ENCODE results near the gene RMND5A.
"Not testable (repeated sequence)": the region's sequence is repeated elsewhere in the genome, so short reads cannot be mapped to it uniquely, and the experiment has no call there.

Gene RMND5A

DNA sequence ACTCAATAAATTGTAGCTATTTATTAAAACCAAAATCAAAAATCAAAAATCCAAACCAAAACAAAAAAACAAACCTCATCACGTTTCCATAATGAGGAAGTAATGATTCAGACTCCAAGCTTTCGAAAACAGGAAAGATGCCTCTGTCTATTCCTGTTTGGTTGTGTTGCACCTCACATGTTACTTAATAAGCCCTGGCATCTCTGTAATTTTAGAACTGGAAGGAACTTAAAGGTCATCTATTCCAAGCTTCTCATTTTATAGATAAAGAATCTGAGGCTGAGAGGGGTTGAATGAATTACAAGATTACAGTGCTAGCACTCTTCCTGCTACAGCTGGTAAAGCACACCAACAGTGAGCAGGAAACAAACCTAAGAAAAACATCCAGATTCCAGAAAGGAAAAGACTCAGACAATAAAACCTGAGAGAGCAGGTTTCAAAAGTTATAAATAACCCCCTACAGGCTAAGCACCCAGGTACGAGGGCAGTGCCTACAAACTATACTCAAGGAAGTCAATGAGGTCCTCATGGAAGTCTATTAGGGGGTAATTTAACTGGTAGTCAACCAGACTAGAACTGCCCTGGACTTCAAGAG is 5.4 kb upstream of the RMND5A start:
- not testable (repeated sequence) for DNase-seq

DNA sequence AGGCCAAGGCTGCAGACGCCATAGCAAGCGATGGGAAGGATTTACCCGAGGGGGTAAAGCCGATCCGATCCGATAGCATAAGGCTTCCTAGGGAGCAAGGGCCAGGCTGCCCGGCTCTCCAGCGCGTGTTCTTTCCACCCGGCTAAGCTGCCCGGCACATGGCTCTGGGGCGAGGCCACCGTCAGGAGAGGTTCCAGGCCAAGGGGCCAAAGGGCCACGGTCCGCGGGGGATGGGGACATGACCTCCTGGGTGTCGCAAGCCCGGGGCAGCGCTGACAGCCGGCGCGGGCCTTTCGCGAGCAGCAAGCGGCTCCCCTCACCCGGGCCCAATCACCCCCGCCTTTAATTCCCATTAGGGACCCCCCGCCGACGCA is 841 bp upstream of the RMND5A start:
- DNase-seq = not testable (repeated sequence)

DNA sequence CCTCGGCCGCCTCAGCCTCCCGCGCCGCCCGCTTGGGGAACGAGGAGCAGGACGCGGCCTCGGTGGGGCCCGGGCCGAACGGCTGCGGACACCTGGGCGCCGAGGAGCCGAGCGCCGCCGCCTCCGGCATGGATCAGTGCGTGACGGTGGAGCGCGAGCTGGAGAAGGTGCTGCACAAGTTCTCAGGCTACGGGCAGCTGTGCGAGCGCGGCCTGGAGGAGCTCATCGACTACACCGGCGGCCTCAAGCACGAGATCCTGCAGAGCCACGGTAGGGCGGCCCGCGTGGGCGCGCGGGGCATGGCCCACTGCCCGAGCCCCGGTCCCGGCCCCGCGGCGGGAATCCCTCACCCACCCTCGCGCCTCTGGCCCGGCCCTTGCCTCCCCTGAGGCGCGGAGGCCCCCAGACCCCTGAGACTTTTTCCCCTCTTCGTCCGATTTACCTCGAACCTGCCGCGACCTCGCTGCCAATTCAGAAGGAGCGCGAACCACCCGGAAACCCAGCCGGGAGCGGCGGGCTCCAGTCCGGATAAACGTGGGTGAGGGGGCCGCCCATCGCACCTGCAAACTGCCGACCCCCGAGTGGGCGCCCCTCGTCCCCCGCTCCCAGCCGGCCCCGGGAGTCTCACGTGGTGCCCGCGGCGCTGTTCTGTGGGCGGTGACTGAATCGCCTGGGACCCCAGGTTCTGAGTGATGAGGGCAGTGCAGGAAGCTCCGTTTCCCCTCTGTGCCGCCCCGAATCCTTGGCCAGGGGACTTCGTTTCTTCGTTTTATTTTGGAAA is 639 bp downstream of the RMND5A start:
- peak; percentile 33 for DNase-seq

- DNase-seq = not testable (repeated sequence)
Measured at GRCh38 chr2:86725706-86726105, 5.6 kb downstream of the RMND5A start.

- not testable (repeated sequence) for DNase-seq
Measured at GRCh38 chr2:86732040-86732525, 12.0 kb downstream of the RMND5A start.

DNA sequence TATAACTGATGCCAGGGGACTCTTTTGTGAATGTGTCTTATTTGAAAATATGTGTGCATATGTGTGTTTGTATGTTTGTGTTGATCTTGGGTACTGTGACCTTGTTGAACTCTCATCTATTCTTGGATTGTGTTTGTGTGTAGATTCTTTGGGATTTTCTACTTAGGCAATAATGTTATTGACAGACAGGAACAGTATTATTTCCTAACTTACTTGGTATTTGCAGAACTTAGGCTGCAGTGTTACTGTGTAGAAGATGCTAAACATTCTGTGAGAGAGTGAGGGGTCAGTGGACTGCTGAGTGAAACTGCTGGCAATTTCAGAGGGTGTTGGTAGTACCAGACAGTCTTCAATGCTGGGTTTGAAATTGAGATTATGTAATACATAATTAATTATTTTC is 12.7 kb downstream of the RMND5A start:
- not testable (repeated sequence) for DNase-seq

GRCh38 chr2:86733528-86733927 is 13.4 kb downstream of the RMND5A start:
- not testable (repeated sequence) for DNase-seq

DNA sequence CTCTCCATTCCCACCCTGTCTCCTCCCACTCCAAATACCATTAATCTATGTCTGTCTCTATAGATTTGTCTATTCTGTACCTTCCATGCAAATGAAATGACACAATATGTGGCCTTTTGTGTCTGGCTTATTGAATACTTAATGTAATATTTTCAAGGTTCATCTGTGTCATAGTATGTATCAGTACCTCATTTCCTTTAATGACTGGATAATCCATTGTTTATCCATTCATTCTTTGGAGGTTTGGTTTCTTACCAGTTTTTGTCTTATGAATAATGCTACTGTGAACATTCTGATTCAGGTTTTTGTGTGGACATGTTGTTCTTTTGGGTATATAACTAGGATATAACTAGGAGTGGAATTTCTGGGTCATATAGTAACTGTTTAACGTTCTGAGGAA is 14.8 kb downstream of the RMND5A start:
- not testable (repeated sequence) for DNase-seq

DNA sequence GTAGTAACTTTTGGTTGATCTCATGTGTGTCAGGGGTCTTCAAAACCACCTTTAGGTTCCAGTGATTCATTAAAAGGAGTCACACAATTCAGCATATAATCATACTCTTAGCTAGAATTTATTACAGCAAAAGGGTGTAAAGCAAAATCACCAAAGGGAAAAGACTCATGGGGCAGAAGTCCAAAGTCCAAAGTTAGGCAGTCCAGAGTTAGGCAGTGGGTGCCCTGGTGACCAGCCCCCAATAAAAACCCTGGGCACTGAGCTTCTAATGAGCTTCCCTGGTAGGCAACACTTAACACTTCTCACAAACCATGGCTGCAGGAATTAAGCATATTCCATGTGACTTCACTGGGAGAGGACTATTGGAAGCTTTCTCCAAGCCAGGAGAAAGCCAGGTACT is 19.4 kb downstream of the RMND5A start:
- not testable (repeated sequence) for DNase-seq

DNA sequence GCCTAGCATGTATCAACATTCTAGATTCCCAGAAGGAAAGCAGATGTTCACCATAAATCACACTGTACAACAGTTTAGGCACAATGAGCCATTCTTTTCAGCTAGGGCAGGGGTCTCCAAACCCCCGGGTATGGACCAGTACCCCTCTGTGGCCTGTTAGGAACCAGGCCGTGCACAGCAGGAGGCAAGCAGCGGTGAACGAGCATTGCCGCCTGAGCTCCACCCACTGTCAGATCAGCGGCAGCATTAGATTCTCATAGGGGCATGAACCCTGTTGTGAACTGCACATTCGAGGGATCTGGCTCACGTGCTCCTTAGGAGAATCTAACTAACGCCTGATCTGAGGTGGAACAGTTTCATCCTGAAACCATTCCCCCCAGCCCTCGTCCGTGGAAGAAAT is 19.8 kb downstream of the RMND5A start:
- not testable (repeated sequence) for DNase-seq

GRCh38 chr2:86741889-86742498 is 21.9 kb downstream of the RMND5A start:
- DNase-seq = not testable (repeated sequence)

DNA sequence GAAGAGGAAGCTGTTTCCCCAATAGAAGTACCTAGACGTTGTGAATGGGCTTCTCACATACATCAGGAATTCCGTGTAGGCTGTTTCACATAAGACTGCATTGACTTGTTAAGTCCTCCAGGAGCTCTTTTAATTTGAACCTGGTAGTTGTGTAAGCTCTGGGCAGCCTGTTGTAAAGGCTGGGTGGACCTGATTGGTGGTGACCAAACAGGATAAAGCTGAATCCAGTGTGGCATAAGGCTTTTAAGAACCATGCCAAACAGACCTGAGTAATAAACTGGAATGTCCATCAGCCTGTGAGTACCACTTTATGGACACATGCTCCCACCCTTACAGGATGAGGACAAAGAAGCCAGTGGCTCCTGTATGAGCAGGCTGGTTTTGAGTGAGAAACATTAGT is 24.1 kb downstream of the RMND5A start:
- no peak for DNase-seq

DNA sequence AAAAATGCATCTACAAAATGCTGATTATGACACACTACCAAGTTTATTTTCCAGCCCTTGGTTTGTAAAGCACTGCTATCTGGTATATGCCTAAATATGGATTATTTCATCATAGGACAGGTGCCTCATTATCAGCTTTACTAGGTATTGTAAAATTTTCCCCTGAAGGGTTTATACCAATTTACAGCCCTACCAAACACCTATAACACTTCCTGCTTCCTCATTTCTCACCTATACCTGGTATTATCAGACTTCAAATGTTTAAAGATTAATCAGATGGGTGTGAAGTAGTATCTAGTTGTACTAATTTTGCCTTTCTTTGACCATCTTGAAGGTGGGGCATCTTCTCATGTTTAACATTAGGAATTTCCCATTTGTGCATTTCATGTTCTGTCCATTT is 26.8 kb downstream of the RMND5A start:
- no peak for DNase-seq

- peak; percentile 22 for DNase-seq
Measured at GRCh38 chr2:86747711-86748639, 27.9 kb downstream of the RMND5A start.

DNA sequence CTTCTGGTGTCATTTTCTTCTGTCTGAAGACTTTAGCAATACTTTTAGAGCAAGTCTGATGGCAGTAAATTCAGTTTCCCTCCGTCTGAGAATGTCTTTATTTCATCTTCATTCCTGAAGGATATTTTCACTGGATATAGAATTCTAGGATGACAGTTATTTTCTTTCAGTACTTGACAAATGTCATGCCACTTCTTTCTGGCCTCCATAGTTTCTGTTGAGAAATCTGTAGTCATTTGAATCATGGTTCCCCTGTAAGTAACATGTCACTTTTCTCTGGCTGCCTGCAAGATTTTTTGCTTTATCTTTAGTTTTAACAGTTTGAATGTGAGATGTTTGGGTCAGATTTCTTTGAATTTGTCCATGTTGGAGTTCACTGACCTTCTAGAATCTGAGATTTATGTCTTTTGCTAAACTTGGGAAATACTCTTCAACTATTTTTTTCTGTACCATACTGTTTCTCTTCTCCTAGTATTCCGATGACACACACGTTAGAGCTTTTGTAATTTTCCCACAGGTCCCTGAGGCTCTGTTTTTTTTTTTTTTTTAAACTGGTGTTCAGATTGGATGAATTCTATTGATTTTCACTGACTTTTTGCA is 30.2 kb downstream of the RMND5A start:
- DNase-seq = no peak

DNA sequence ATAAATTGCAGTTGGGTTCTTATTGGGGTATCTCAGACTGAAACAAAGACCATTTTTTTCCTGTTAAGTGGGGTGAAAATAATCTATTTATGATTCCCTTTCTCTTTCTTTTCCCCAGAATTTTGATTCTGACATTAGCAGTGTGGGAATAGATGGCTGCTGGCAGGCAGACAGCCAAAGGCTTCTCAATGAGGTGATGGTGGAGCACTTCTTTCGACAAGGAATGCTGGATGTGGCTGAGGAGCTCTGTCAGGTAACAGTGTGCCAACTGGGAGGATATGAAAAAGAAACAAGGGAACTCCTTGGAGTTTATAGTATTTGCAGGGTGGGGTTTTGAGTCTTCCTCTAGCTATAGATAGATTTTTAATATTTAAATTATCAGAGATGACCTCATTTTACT is 31.7 kb downstream of the RMND5A start:
- DNase-seq = no peak

GRCh38 chr2:86752934-86753333 is 32.8 kb downstream of the RMND5A start:
- no peak for DNase-seq

DNA sequence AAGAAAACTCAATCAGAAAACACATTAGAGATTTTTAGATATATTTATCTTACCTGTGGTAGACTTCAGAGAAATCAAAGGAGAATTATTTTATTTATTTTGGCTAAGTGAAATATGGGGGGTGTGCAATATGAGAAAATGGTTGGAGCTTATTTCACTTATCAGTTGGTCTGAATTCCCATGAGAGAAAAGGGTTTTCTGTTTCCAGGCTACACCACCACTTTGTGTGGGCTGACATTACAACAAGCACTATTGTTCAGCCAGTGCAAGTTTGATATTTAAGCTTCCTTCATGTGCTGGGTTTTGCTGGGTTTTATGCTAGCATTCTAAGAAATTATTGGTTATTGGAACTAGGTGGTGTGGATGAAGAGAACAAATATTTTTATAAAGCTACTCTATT is 33.5 kb downstream of the RMND5A start:
- DNase-seq = no peak

- DNase-seq = no peak
Measured at GRCh38 chr2:86758405-86758804, 38.3 kb downstream of the RMND5A start.

DNA sequence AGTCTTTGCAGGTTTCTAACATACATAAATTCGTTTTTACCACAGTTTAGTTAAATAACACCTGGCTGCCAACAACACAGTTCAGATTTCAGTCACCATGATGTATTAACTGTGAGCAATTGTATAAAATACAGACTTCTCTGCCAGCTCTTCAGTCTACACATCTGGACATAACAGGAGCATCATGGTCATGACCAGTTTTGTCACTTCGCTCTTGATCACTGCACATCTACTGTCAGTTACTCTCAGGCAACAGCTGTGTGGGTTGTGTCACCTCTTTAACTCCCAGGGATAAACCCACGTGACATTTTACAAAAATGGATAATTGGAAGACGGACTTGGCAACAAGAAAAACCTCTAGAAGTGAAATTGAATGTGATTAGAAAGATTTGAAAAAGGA is 40.3 kb downstream of the RMND5A start:
- no peak for DNase-seq

- DNase-seq = peak; percentile 8
Measured at GRCh38 chr2:86764661-86765309, 44.7 kb downstream of the RMND5A start.

DNA sequence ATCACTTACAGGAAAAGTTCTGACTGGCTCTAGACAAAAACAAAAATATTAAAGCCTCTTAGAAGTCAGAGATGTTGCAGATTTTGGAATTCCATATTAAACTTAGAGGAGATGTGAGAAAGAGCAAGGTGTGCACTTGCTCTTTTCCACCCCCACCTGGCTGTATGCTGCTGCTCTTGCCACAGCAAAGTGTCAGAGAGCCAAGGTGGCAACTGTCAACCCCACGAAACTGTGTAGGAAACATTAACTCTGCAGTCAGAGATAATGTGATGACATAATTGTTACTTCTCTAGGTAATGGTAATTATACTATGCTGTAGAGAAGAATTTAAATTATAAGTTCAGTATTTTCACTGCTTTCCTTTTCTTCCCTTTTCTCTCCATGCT is 45.2 kb downstream of the RMND5A start:
- no peak for DNase-seq
